SK-N-SH (cell line): ENCODE results near the gene MCUB. TPM values are rescaled to one million over a fixed set of nuclear protein-coding genes. Genes with fewer than 3 reads are reported as not detected.

Experiments used
- CTCF ChIA-PET: fragments of 300-600, 350-600 bp; formaldehyde crosslinking; extraction: SDS; loops from one replicate; lab custom pipeline; 2021; lab: Yijun Ruan, JAX
- POLR2A ChIA-PET: fragments of 350-600 bp; sonication (Branson Sonifier 250); formaldehyde crosslinking; extraction: SDS; loops from one replicate; lab custom pipeline; 2020; ENCODE audit warnings: antibody characterized with exemption, inconsistent platforms; lab: Yijun Ruan, JAX
- DNase-seq: peaks from one replicate; pipeline ENCODE4 v3.0.0; 2012
- H2AFZ ChIP-seq: fragments of 200-600 bp; sonication (generic); 2 replicates; pipeline ENCODE4 v1.8.1; 2016; ENCODE audit warnings: antibody characterized with exemption, mild to moderate bottlenecking, low read depth
- H3F3A ChIP-seq: fragments of 200-600 bp; sonication (generic); replicated peaks from 2 replicates; pipeline ENCODE3; 2016; ENCODE audit warnings: antibody characterized with exemption, mild to moderate bottlenecking; ENCODE audit not compliant: insufficient read depth
- H3K27ac ChIP-seq, 2 experiments: fragments of 200-500 bp in 1 of 2; fragments of 200-600 bp in 1 of 2; sonication (Bioruptor generic) in 1 of 2; sonication (generic), shearing (Covaris generic) in 1 of 2; 2 replicates each; pipeline versions ENCODE4 v1.5.1 to v1.6.1; 2014 to 2016; ENCODE audit warnings: low read depth in 2 of 2, inconsistent platforms in 1 of 2, low read length in 1 of 2, mild to moderate bottlenecking in 1 of 2, mixed read lengths in 1 of 2
- H3K27me3 ChIP-seq: fragments of 200-600 bp; sonication (generic), shearing (Covaris generic); 2 replicates; pipeline ENCODE4 v1.6.1; 2016; ENCODE audit warnings: mixed run types; ENCODE audit not compliant: insufficient read depth
- H3K36me3 ChIP-seq, 2 experiments: fragments of 200-500 bp in 1 of 2; fragments of 200-600 bp in 1 of 2; sonication (Bioruptor generic) in 1 of 2; sonication (generic) in 1 of 2; replicated peaks in 1 of 2; 2 replicates each; pipeline versions ENCODE3 to v1.5.1; 2014 to 2016; ENCODE audit warnings: low read length in 1 of 2, mild to moderate bottlenecking in 1 of 2; ENCODE audit not compliant: insufficient read depth in 2 of 2, control insufficient read depth in 1 of 2
- H3K4me1 ChIP-seq, 2 experiments: fragments of 200-500 bp in 1 of 2; fragments of 200-600 bp in 1 of 2; sonication (Bioruptor generic) in 1 of 2; sonication (generic), shearing (Covaris generic) in 1 of 2; 2 replicates each; pipeline versions ENCODE4 v1.5.1 to v1.6.1; 2014 to 2016; ENCODE audit warnings: low read depth in 1 of 2, low read length in 1 of 2, mixed run types in 1 of 2; ENCODE audit not compliant: insufficient read depth in 2 of 2, control insufficient read depth in 1 of 2
- H3K4me2 ChIP-seq: fragments of 200-600 bp; sonication (generic), shearing (Covaris generic); 2 replicates; pipeline ENCODE4 v1.6.1; 2017; ENCODE audit warnings: mixed run types
- H3K4me3 ChIP-seq, 2 experiments: fragments of 200-500 bp in 1 of 2; fragments of 200-600 bp in 1 of 2; sonication (Bioruptor generic) in 1 of 2; sonication (generic), shearing (Covaris generic) in 1 of 2; 2 replicates each; pipeline versions ENCODE4 v1.5.1 to v1.8.1; 2014 to 2016; ENCODE audit warnings: low read depth in 2 of 2, inconsistent platforms in 1 of 2, low read length in 1 of 2, mild to moderate bottlenecking in 1 of 2, mixed read lengths in 1 of 2, moderate library complexity in 1 of 2
- H3K79me2 ChIP-seq: fragments of 200-600 bp; sonication (generic); 2 replicates; pipeline ENCODE4 v1.8.1; 2017; ENCODE audit warnings: mild to moderate bottlenecking; ENCODE audit not compliant: insufficient read depth
- H3K9ac ChIP-seq: fragments of 200-600 bp; sonication (generic); 2 replicates; pipeline ENCODE4 v1.6.1; 2017; ENCODE audit warnings: mixed run types
- H3K9me2 ChIP-seq: fragments of 200-600 bp; sonication (generic); 2 replicates; pipeline ENCODE4 v1.6.1; 2017; ENCODE audit warnings: mixed run types
- H3K9me3 ChIP-seq: fragments of 200-600 bp; sonication (generic); 2 replicates; pipeline ENCODE4 v1.6.1; 2017; ENCODE audit warnings: mixed run types, mild to moderate bottlenecking, moderate library complexity
- H4K20me1 ChIP-seq: fragments of 200-600 bp; sonication (generic); 2 replicates; pipeline ENCODE4 v1.6.1; 2017; ENCODE audit warnings: mild to moderate bottlenecking, mixed run types; ENCODE audit not compliant: insufficient read depth
- CHD2 ChIP-seq: fragments of 150-350 bp; IDR thresholded peaks from 2 replicates; pipeline ENCODE4 v1.6.1; 2018; ENCODE audit warnings: low read length; ENCODE audit not compliant: partially characterized antibody
- EZH2phosphoT487 ChIP-seq: fragments of 200-600 bp; sonication (generic); IDR thresholded peaks from 2 replicates; pipeline ENCODE4 v1.6.1; 2017; ENCODE audit warnings: low read depth, mixed run types, mild to moderate bottlenecking, antibody characterized with exemption, moderate library complexity, borderline replicate concordance
- FOSL2 ChIP-seq: IDR thresholded peaks from 2 replicates; pipeline ENCODE4 v1.4.0; 2012; ENCODE audit warnings: low read depth, mild to moderate bottlenecking, moderate library complexity, borderline replicate concordance
- FOXJ3 ChIP-seq: sonication (generic); formaldehyde crosslinking; IDR thresholded peaks from 2 replicates; pipeline ENCODE4 v1.5.1; 2020; ENCODE audit warnings: mild to moderate bottlenecking, missing genetic modification reagents
- GABPA ChIP-seq: IDR thresholded peaks from 2 replicates; pipeline ENCODE4 v1.4.0; 2012; ENCODE audit warnings: low read depth, mild to moderate bottlenecking
- JUND ChIP-seq: IDR thresholded peaks from 2 replicates; pipeline ENCODE4 v1.4.0; 2012
- MXI1 ChIP-seq: IDR thresholded peaks from 2 replicates; pipeline ENCODE4 v1.6.1; 2012; ENCODE audit warnings: mild to moderate bottlenecking, low read depth, low read length, improper control_type of control experiment
- POLR2AphosphoS5 ChIP-seq: IDR thresholded peaks from 2 replicates; pipeline ENCODE4 v1.6.1; 2012; ENCODE audit warnings: low read depth, low read length
- REST ChIP-seq: IDR thresholded peaks from 2 replicates; pipeline ENCODE4 v1.6.1; 2012; ENCODE audit warnings: mild to moderate bottlenecking, low read depth, low read length, moderate library complexity
- TEAD4 ChIP-seq: IDR thresholded peaks from 2 replicates; pipeline ENCODE4 v1.4.0; 2012; ENCODE audit warnings: mild to moderate bottlenecking, borderline replicate concordance; ENCODE audit not compliant: insufficient read depth
- USF1 ChIP-seq: IDR thresholded peaks from 2 replicates; pipeline ENCODE4 v1.4.0; 2012; ENCODE audit warnings: low read depth, borderline replicate concordance
- YY1 ChIP-seq: IDR thresholded peaks from 2 replicates; pipeline ENCODE4 v1.4.0; 2012; ENCODE audit warnings: low read depth, mild to moderate bottlenecking
- WGBS: methylation state at CpG from one replicate; pipeline ENCODE4 v1.1.6; 2017; ENCODE audit warnings: low lambda C conversion rate; 5-methylcytosine and 5-hydroxymethylcytosine counted together
- polyA plus RNA-seq, 3 experiments: library from polyadenylated mRNA; depleted of rRNA; stranded (reverse); fragments of >200 nt; gene quantifications; 2 replicates each; pipeline ENCODE4 v1.2.3, GENCODE V29; 2012
- TF ChIP-seq, protein P1 (sequence below): fragments of 200-600 bp; sonication (generic); IDR thresholded peaks from 2 replicates; pipeline ENCODE4 v1.6.1; 2017; ENCODE audit warnings: antibody characterized with exemption, mild to moderate bottlenecking, moderate library complexity
- TF ChIP-seq, protein P2 (sequence below): fragments of 150-350 bp; IDR thresholded peaks from 2 replicates; pipeline ENCODE4 v1.6.1; 2016; ENCODE audit warnings: mild to moderate bottlenecking, low read depth, low read length
- TF ChIP-seq, protein P3 (sequence below): IDR thresholded peaks from 2 replicates; pipeline ENCODE4 v1.4.0; 2012; ENCODE audit warnings: low read depth, borderline replicate concordance

Gene MCUB
- polyA plus RNA-seq, 1 of the 3 experiments (the other 2 are of a cell fraction): 39.3 TPM

DNA sequence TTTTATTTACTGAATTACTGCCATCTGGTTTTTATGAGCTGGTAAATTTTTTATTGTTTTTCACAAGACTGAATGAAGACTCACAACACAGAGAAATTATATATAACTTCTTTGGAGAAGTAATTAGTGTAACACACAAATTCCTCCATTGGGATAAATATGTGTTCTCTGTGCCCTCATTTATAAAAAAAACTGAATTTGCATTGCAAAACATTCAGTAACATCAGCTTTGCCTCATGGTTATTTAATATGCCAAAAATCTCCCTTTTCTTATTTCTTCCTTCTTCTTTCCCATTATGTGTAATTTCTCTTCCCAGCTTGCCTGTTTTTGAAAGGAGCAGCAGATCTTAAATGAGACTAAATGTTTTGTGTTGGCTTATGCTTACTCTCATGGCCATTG, 124.7 kb downstream of the MCUB start (continued):
- TF ChIP-seq, protein P1, sequence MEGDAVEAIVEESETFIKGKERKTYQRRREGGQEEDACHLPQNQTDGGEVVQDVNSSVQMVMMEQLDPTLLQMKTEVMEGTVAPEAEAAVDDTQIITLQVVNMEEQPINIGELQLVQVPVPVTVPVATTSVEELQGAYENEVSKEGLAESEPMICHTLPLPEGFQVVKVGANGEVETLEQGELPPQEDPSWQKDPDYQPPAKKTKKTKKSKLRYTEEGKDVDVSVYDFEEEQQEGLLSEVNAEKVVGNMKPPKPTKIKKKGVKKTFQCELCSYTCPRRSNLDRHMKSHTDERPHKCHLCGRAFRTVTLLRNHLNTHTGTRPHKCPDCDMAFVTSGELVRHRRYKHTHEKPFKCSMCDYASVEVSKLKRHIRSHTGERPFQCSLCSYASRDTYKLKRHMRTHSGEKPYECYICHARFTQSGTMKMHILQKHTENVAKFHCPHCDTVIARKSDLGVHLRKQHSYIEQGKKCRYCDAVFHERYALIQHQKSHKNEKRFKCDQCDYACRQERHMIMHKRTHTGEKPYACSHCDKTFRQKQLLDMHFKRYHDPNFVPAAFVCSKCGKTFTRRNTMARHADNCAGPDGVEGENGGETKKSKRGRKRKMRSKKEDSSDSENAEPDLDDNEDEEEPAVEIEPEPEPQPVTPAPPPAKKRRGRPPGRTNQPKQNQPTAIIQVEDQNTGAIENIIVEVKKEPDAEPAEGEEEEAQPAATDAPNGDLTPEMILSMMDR: no peak
- no peak for TF ChIP-seq EZH2phosphoT487
- TF ChIP-seq REST: no peak
- TF ChIP-seq FOSL2: no peak
- TF ChIP-seq FOXJ3 (CRISPR knock-in tag): no peak
- TF ChIP-seq, all 33 proteins: peak for 0

GRCh38 chr4:109690690-109691410, 130.8 kb downstream of the MCUB start:
- WGBS: 94% methylated on average over 6 of the region's 6 CpGs
- Histone ChIP-seq H3K27me3 (no peaks in the 10 kb centered on the region), H3K36me3 (peaks cover 41 to 67% of the 10 kb centered on the region in 2 experiments), H3K27ac (no peak overlapping the region), H3K4me1 (no peaks in the 10 kb centered on the region), H3K9me2 (no peaks in the 10 kb centered on the region), H4K20me1 (no peaks in the 10 kb centered on the region), H3F3A (no peaks in the 10 kb centered on the region), H3K4me3 (no peak overlapping the region), H3K9ac (no peak overlapping the region), H3K9me3 (no peaks in the 10 kb centered on the region), H3K79me2 (0 out of 2 replicates have a peak, but pooled peaks cover 2% of the 10 kb centered on the region), H2AFZ (no peak overlapping the region), H3K4me2 (no peak overlapping the region)
- POLR2A ChIA-PET: no interaction called here
- CTCF ChIA-PET: interaction anchor here (0.7 to 1.3 kb wide), 3 partner anchors 10 to 11 kb away, joined by 3 to 4 read pairs (median 4); no protein-coding TSS in a partner anchor
- DNase-seq: no peak
- TF ChIP-seq, protein P2, sequence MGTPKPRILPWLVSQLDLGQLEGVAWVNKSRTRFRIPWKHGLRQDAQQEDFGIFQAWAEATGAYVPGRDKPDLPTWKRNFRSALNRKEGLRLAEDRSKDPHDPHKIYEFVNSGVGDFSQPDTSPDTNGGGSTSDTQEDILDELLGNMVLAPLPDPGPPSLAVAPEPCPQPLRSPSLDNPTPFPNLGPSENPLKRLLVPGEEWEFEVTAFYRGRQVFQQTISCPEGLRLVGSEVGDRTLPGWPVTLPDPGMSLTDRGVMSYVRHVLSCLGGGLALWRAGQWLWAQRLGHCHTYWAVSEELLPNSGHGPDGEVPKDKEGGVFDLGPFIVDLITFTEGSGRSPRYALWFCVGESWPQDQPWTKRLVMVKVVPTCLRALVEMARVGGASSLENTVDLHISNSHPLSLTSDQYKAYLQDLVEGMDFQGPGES: no peak
- TF ChIP-seq FOSL2 (no peak), GABPA (no peak), USF1 (no peak), CHD2 (no peak), POLR2AphosphoS5 (no peak), YY1 (no peak), FOXJ3 (CRISPR knock-in tag) (no peak), TEAD4 (no peak), MXI1 (no peak), JUND (no peak), REST (no peak)
- TF ChIP-seq, protein P3, sequence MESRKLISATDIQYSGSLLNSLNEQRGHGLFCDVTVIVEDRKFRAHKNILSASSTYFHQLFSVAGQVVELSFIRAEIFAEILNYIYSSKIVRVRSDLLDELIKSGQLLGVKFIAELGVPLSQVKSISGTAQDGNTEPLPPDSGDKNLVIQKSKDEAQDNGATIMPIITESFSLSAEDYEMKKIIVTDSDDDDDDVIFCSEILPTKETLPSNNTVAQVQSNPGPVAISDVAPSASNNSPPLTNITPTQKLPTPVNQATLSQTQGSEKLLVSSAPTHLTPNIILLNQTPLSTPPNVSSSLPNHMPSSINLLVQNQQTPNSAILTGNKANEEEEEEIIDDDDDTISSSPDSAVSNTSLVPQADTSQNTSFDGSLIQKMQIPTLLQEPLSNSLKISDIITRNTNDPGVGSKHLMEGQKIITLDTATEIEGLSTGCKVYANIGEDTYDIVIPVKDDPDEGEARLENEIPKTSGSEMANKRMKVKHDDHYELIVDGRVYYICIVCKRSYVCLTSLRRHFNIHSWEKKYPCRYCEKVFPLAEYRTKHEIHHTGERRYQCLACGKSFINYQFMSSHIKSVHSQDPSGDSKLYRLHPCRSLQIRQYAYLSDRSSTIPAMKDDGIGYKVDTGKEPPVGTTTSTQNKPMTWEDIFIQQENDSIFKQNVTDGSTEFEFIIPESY: no peak
